ENCODE results near the gene RFX8.

Gene RFX8

DNA sequence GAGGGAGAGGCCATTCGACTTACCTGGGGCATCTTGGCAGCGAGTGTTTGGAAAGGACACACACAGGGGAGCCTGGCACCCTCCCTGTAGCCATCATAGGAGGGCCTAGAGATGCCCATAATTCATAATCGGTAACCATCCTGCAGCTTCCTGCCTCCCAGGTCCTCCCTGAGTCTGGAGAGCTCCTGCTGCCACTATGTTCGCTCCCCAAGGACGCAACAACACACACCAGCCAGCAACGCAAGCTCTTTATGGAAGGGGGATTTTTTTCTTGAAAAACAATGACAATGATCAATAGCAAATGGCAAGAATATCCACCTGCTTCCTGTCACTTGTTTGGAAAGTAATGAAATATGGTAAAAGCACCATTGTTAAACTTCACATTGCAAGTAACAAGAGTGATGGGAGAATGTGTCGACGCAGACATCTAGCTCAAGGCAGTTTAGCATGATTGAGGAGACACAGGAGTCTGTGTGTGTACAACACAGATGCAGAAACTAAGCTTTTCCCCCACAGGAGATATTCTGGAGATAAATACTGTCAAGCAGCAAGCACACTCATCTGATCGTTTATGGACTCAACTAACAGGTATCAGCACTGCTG is 62.7 kb downstream of the RFX8 start:
- Mint-ChIP-seq H3K4me3 (no peak overlapping the region), H3K27me3 (ENCODE audit: low read depth) (peaks cover 20% of the 10 kb centered on the region), H3K4me1 (peaks cover 11% of the 10 kb centered on the region), H3K9me3 (no peaks in the 10 kb centered on the region), H3K27ac (no peak overlapping the region), H3K36me3 (ENCODE audit: low read depth) (no peaks in the 10 kb centered on the region)
- TF ChIP-seq, protein P1, sequence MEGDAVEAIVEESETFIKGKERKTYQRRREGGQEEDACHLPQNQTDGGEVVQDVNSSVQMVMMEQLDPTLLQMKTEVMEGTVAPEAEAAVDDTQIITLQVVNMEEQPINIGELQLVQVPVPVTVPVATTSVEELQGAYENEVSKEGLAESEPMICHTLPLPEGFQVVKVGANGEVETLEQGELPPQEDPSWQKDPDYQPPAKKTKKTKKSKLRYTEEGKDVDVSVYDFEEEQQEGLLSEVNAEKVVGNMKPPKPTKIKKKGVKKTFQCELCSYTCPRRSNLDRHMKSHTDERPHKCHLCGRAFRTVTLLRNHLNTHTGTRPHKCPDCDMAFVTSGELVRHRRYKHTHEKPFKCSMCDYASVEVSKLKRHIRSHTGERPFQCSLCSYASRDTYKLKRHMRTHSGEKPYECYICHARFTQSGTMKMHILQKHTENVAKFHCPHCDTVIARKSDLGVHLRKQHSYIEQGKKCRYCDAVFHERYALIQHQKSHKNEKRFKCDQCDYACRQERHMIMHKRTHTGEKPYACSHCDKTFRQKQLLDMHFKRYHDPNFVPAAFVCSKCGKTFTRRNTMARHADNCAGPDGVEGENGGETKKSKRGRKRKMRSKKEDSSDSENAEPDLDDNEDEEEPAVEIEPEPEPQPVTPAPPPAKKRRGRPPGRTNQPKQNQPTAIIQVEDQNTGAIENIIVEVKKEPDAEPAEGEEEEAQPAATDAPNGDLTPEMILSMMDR (IDR thresholded peaks at IDR 0.05; ENCODE audit: unreplicated experiment in 3 of 3): no peak

DNA sequence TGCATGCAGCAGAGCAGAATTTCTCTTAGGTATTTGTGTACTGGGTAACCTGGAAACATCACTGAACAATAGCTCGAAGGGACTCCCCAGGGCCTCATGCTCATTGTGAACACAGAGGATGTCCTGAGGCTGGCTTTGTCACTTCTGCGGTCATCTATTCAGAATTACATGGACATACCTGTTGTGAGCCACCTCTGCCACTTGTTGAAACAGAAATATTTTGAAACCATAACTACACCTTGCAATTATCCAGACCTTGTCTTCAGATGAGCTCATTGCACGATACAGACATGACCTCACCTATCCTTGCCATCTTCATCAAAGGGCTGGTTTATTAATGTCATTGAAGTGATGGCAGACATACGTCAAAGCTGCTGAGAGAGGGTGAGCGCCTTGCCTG is 64.2 kb downstream of the RFX8 start:
- no peak overlapping the region for H3K4me3 Mint-ChIP-seq
- H3K9me3 Mint-ChIP-seq: no peaks in the 10 kb centered on the region
- peaks cover 20% of the 10 kb centered on the region for H3K27me3 Mint-ChIP-seq (ENCODE audit: low read depth)
- no peaks in the 10 kb centered on the region for H3K36me3 Mint-ChIP-seq (ENCODE audit: low read depth)
- TF ChIP-seq, protein P1 (IDR thresholded peaks at IDR 0.05; ENCODE audit: unreplicated experiment in 3 of 3): no peak
- H3K27ac Mint-ChIP-seq: no peak overlapping the region
- H3K4me1 Mint-ChIP-seq: peaks cover 3% of the 10 kb centered on the region

DNA sequence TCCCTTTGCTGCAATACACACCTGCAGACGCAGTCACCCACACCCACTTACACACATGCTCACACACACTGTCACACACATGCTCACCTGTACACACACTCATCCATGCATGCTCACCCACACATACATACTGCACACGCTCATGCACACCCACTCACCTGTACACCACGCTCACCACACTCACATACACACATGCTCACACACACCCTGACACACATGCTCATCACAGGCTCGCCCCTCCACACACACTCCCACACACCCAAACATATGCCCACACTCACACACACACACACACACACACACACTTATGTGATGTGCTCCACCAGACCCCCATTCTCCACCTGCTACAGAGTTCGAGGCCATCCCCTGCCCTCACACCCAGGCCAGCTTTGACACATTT is 64.8 kb downstream of the RFX8 start:
- no peak overlapping the region for H3K4me3 Mint-ChIP-seq
- H3K27me3 Mint-ChIP-seq (ENCODE audit: low read depth): peaks cover 23% of the 10 kb centered on the region
- H3K4me1 Mint-ChIP-seq: no peaks in the 10 kb centered on the region
- H3K27ac Mint-ChIP-seq: no peak overlapping the region
- H3K36me3 Mint-ChIP-seq (ENCODE audit: low read depth): no peaks in the 10 kb centered on the region
- no peaks in the 10 kb centered on the region for H3K9me3 Mint-ChIP-seq
- TF ChIP-seq, protein P1 (IDR thresholded peaks at IDR 0.05; ENCODE audit: unreplicated experiment in 3 of 3): no peak

DNA sequence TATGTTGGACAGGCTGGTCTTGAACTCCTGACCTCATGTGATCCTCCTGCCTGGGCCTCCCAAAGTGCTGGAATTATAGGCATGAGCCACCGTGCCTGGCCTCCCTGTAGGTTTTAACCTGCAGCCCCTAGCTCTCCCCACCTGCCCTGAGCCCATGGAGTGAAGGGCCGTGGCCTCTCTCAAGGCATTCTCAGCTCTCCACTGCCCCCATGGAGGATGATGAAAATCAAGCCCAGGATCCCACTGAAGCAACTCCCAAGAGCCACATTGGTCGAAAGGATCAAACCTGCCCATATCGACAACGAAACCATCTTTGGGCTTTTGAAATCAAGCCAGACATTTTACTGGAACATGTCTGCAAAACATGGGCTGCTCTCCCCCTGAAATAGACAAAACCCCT is 65.2 kb downstream of the RFX8 start:
- H3K27me3 Mint-ChIP-seq (ENCODE audit: low read depth): peaks cover 27% of the 10 kb centered on the region
- TF ChIP-seq, protein P1 (IDR thresholded peaks at IDR 0.05; ENCODE audit: unreplicated experiment in 3 of 3): no peak
- H3K27ac Mint-ChIP-seq: no peak overlapping the region
- H3K4me3 Mint-ChIP-seq: no peak overlapping the region
- H3K9me3 Mint-ChIP-seq: no peaks in the 10 kb centered on the region
- no peaks in the 10 kb centered on the region for H3K4me1 Mint-ChIP-seq
- H3K36me3 Mint-ChIP-seq (ENCODE audit: low read depth): no peaks in the 10 kb centered on the region

DNA sequence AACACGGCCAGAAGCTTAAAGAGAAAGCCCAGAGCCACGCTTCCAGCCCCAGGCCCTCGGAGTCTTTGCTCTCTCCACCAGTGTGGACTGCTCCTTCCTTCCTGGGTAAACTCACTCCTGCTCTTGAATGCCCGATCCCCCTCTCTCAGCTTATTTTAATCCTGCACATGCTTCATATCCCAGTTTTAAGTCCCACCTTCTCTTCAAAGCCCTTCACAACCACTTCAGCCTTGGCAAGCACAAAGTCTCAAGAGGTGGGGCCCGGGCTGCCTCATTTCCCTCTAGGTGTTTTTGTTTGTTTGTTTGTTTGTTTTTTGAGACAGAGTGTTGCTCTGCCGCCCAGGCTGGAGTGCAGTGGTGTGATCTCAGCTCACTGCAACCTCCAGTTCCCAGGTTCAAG is 66.0 kb downstream of the RFX8 start:
- Mint-ChIP-seq H3K4me1 (no peaks in the 10 kb centered on the region), H3K9me3 (no peaks in the 10 kb centered on the region), H3K4me3 (no peak overlapping the region), H3K27ac (no peak overlapping the region), H3K27me3 (ENCODE audit: low read depth) (peaks cover 27% of the 10 kb centered on the region), H3K36me3 (ENCODE audit: low read depth) (no peaks in the 10 kb centered on the region)
- TF ChIP-seq, protein P1 (IDR thresholded peaks at IDR 0.05; ENCODE audit: unreplicated experiment in 3 of 3): no peak

DNA sequence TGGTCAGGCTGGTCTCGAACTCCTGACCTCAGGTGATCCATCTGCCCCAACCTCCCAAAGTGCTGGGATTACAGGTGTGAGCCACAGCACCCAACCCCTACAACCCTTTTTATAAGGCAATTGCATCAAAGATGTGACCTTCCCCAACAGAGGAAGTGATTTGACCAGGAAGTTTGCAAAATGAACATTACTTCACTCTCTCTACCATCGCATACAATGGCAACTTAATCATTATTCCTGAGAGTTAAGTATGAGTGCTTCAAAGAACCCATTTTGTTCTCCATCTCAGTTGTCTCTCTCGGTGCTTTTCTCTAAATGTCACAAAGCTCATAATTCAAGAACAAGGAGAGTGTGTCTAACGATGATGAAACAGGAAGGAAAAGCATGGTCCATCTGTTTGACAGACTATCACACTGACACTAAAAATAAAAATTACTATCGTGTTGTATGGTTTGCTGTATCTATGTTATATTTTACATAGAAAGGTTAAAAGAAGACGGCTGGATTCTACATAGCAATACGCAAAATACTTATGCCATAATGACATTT is 69.5 kb downstream of the RFX8 start:
- H3K36me3 Mint-ChIP-seq (ENCODE audit: low read depth): no peaks in the 10 kb centered on the region
- H3K4me3 Mint-ChIP-seq: no peak overlapping the region
- TF ChIP-seq, protein P1 (IDR thresholded peaks at IDR 0.05; ENCODE audit: unreplicated experiment in 3 of 3): no peak
- H3K27me3 Mint-ChIP-seq (ENCODE audit: low read depth): peaks cover 34% of the 10 kb centered on the region
- peaks cover 4% of the 10 kb centered on the region for H3K4me1 Mint-ChIP-seq
- no peak overlapping the region for H3K27ac Mint-ChIP-seq
- no peaks in the 10 kb centered on the region for H3K9me3 Mint-ChIP-seq

All from nephron (organoid).